ENCODE results near the gene DLG5.

DLG5 gene

GRCh38 chr10:77817541-77817940 is 109.0 kb downstream of the DLG5 start:
- DNase-seq: no peak

- DNase-seq: no peak
Observed at GRCh38 chr10:77816311-77816710, 110.2 kb downstream of the DLG5 start.

- DNase-seq: no peak
Observed at GRCh38 chr10:77812741-77813140, 113.8 kb downstream of the DLG5 start.

- DNase-seq: no peak
Observed at GRCh38 chr10:77811831-77812430, 114.6 kb downstream of the DLG5 start.

- no peak for DNase-seq
Observed at GRCh38 chr10:77810446-77811335, 115.9 kb downstream of the DLG5 start.

GRCh38 chr10:77809336-77809735 is 117.2 kb downstream of the DLG5 start:
- no peak for DNase-seq

- DNase-seq: no peak
Observed at GRCh38 chr10:77807706-77808105, 118.8 kb downstream of the DLG5 start.

GRCh38 chr10:77806511-77807157 is 119.9 kb downstream of the DLG5 start:
- no peak for DNase-seq

GRCh38 chr10:77805676-77806075 is 120.9 kb downstream of the DLG5 start:
- DNase-seq: no peak

- no peak for DNase-seq
Observed at GRCh38 chr10:77804371-77804770, 122.2 kb downstream of the DLG5 start.

GRCh38 chr10:77801474-77802161 is 124.9 kb downstream of the DLG5 start:
- DNase-seq: no peak

GRCh38 chr10:77800738-77801266 is 125.8 kb downstream of the DLG5 start:
- DNase-seq: no peak

GRCh38 chr10:77800320-77800719 is 126.2 kb downstream of the DLG5 start:
- DNase-seq: no peak

GRCh38 chr10:77799352-77799751 is 127.2 kb downstream of the DLG5 start:
- DNase-seq: no peak

- DNase-seq: no peak
Observed at GRCh38 chr10:77798940-77799339, 127.6 kb downstream of the DLG5 start.

- DNase-seq: no peak
Observed at GRCh38 chr10:77796311-77796915, 130.1 kb downstream of the DLG5 start.

GRCh38 chr10:77795426-77796055 is 131.0 kb downstream of the DLG5 start:
- no peak for DNase-seq

- no peak for DNase-seq
Observed at GRCh38 chr10:77794256-77795142, 132.1 kb downstream of the DLG5 start.

- no peak for DNase-seq
Observed at GRCh38 chr10:77793831-77794230, 132.7 kb downstream of the DLG5 start.

GRCh38 chr10:77792155-77792554 is 134.4 kb downstream of the DLG5 start:
- DNase-seq: no peak

GRCh38 chr10:77791506-77791905 is 135.0 kb downstream of the DLG5 start:
- DNase-seq: no peak
